Endothelial cell of umbilical vein (primary cell): ENCODE results near the gene CD46. TPM values are rescaled to one million over a fixed set of nuclear protein-coding genes. Genes with fewer than 3 reads are reported as not detected.

ENCODE experiments used
- BruUV-seq: library from RNA; stranded (reverse); fragments of 400-500 nt; replicated peaks from 2 replicates; lab custom pipeline; 2021; lab: Mats Ljungman, UMichigan
- CTCF ChIA-PET: fragments of 300-600, 350-600 bp; sonication (Branson Sonifier 250); formaldehyde crosslinking; loops from one replicate; lab custom pipeline; 2021; ENCODE audit warnings: antibody characterized with exemption, inconsistent platforms; lab: Charles Lee
- POLR2A ChIA-PET: fragments of 300-600, 350-600 bp; sonication (Branson Sonifier 250); formaldehyde crosslinking; loops from one replicate; lab custom pipeline; 2021; ENCODE audit warnings: antibody characterized with exemption, inconsistent platforms; lab: Charles Lee
- DNase-seq: peaks from one replicate; pipeline ENCODE4 v3.0.0-alpha.2; 2011; ENCODE audit warnings: low read depth, low spot score
- FAIRE-seq: peaks from 2 replicates; lab custom pipeline; 2011; peaks lifted over from hg19 to GRCh38; lab: Jason Lieb, UNC
- H2AFZ ChIP-seq: 2 replicates; pipeline ENCODE4 v1.6.0; 2012; ENCODE audit warnings: low read depth, low read length, control low read depth, inconsistent platforms
- H3K27ac ChIP-seq: 2 replicates; pipeline ENCODE4 v1.5.1; 2011; ENCODE audit warnings: low read depth, mild to moderate bottlenecking, control low read depth, low read length, moderate library complexity; ENCODE audit not compliant: insufficient read depth
- H3K27me3 ChIP-seq, 2 experiments: 2 replicates each; pipeline versions ENCODE4 v1.6.0 to v1.6.1; 2011; ENCODE audit warnings: low read length in 2 of 2, mixed read lengths in 1 of 2; ENCODE audit not compliant: control insufficient read depth in 2 of 2, insufficient read depth in 2 of 2
- H3K36me3 ChIP-seq, 2 experiments: 2 replicates in 1 of 2; 3 replicates in 1 of 2; pipeline ENCODE4 v1.5.1; 2011; ENCODE audit warnings: low read length in 2 of 2, mild to moderate bottlenecking in 1 of 2, moderate library complexity in 1 of 2; ENCODE audit not compliant: control insufficient read depth in 2 of 2, insufficient read depth in 2 of 2; ENCODE audit errors: extremely low read depth in 1 of 2
- H3K4me1 ChIP-seq: 3 replicates; pipeline ENCODE4 v1.5.1; 2011; ENCODE audit warnings: mild to moderate bottlenecking, low read length; ENCODE audit not compliant: control insufficient read depth, insufficient read depth; ENCODE audit errors: extremely low read depth
- H3K4me2 ChIP-seq: 2 replicates; pipeline ENCODE4 v1.6.1; 2011; ENCODE audit warnings: low read length, control low read depth, mixed read lengths; ENCODE audit not compliant: insufficient read depth
- H3K4me3 ChIP-seq, 3 experiments: fragments of 200-600 bp in 1 of 3; sonication (generic), shearing (Covaris generic) in 1 of 3; replicated peaks in 1 of 3; 2 replicates each; pipeline ENCODE4 v1.5.1; 2011 to 2016; ENCODE audit warnings: control low read depth in 3 of 3, low read length in 3 of 3, mild to moderate bottlenecking in 2 of 3, inconsistent platforms in 1 of 3, low read depth in 1 of 3, moderate library complexity in 1 of 3; ENCODE audit not compliant: insufficient read depth in 1 of 3
- H3K79me2 ChIP-seq: 2 replicates; pipeline ENCODE4 v1.6.0; 2012; ENCODE audit warnings: low read length, inconsistent platforms; ENCODE audit not compliant: control insufficient read depth, insufficient read depth
- H3K9ac ChIP-seq: replicated peaks from 2 replicates; pipeline ENCODE3; 2011; ENCODE audit warnings: low read length, control low read depth; ENCODE audit not compliant: insufficient read depth; ENCODE audit errors: extremely low read depth
- H3K9me1 ChIP-seq: replicated peaks from 3 replicates; pipeline ENCODE4 v1.6.0; 2011; ENCODE audit warnings: mild to moderate bottlenecking, low read length; ENCODE audit not compliant: control insufficient read depth, insufficient read depth; ENCODE audit errors: extremely low read depth
- H3K9me3 ChIP-seq: replicated peaks from 2 replicates; pipeline ENCODE4 v1.5.1; 2012; ENCODE audit warnings: low read length, inconsistent platforms; ENCODE audit not compliant: control insufficient read depth, insufficient read depth
- H4K20me1 ChIP-seq: replicated peaks from 2 replicates; pipeline ENCODE3; 2011; ENCODE audit warnings: mild to moderate bottlenecking, low read length; ENCODE audit not compliant: control insufficient read depth, insufficient read depth; ENCODE audit errors: extremely low read depth
- EZH2 ChIP-seq: IDR thresholded peaks from 2 replicates; pipeline ENCODE4 v1.6.1; 2012; ENCODE audit warnings: borderline replicate concordance, low read depth, mild to moderate bottlenecking, moderate library complexity, low read length, inconsistent platforms; ENCODE audit not compliant: severe bottlenecking
- FOS ChIP-seq: IDR thresholded peaks from 2 replicates; pipeline ENCODE4 v1.6.1; 2011; ENCODE audit warnings: mild to moderate bottlenecking, low read length, moderate library complexity, borderline replicate concordance; ENCODE audit not compliant: insufficient read depth
- GATA2 ChIP-seq: IDR thresholded peaks from 2 replicates; pipeline ENCODE4 v1.7.0; 2011; ENCODE audit warnings: low read depth, mild to moderate bottlenecking, moderate library complexity, mixed read lengths, low read length; ENCODE audit not compliant: insufficient read length, insufficient read depth
- JUN ChIP-seq: IDR thresholded peaks from 2 replicates; pipeline ENCODE4 v1.6.1; 2011; ENCODE audit warnings: borderline replicate concordance, low read depth; ENCODE audit not compliant: insufficient read length, insufficient read depth
- dilution Hi-C: fragments of 300-500 bp; cut with MboI; formaldehyde crosslinking; loops from one replicate; pipeline ENCODE4 v1.15.0; 2019; ENCODE audit warnings: low sequenced_read_pairs; ENCODE audit not compliant: extremely low pct_ligation_motif_present
- intact Hi-C: fragments of 100-400 bp; cut with micrococcal nuclease; formaldehyde crosslinking; loops from one replicate; pipeline ENCODE4 v1.10.0; 2022
- polyA plus RNA-seq, 4 experiments: library from polyadenylated mRNA; depleted of rRNA in 3 of 4; stranded (reverse) in 3 of 4; unstranded in 1 of 4; fragments of >200 nt; gene quantifications; 2 replicates each; pipeline versions ENCODE4 v1.2.1 to v1.2.3, GENCODE V29; 2011 to 2012; ENCODE audit warnings: missing spikeins in 1 of 4
- total RNA-seq: library from RNA; stranded (reverse); gene quantifications from 2 replicates; pipeline ENCODE4 v1.2.3, GENCODE V29; 2021

The CD46 gene
- total and polyA plus RNA-seq, 2 donors (not counting 3 experiments of a cell fraction or from before 2014, with no cell fraction given) = 134 to 256 TPM

GRCh38 chr1:207837673-207838072 lies 85.8 kb downstream of the CD46 start:
- BruUV-seq = no TSS peak
- no peaks in the 10 kb centered on the region for H3K9me1 ChIP-seq
- no peaks in the 10 kb centered on the region for H3K4me1 ChIP-seq
- no peak overlapping the region for H2AFZ ChIP-seq
- H3K4me2 ChIP-seq = no peak overlapping the region
- ChIA-PET CTCF (interaction anchor here (1.1 to 21.9 kb wide), 3 partner anchors 8 to 32 kb away, joined by 3 to 634 read pairs (median 9); no protein-coding TSS in a partner anchor), POLR2A (no interaction called here)
- H3K79me2 ChIP-seq = peaks cover 59% of the 10 kb centered on the region
- FAIRE-seq (no peak), DNase-seq (no peak)
- H3K27ac ChIP-seq = no peak overlapping the region
- no peaks in the 10 kb centered on the region for H3K9me3 ChIP-seq
- no peaks in the 10 kb centered on the region for H4K20me1 ChIP-seq
- dilution Hi-C loops (no loop called here), intact Hi-C loops (no loop called here)
- no peak for TF ChIP-seq GATA2
- no peak for TF ChIP-seq JUN
- no peak for TF ChIP-seq EZH2
- H3K9ac ChIP-seq = no peak overlapping the region
- no peak overlapping the region for H3K4me3 ChIP-seq
- H3K36me3 ChIP-seq = peaks cover 3 to 4% of the 10 kb centered on the region in 2 experiments
- H3K27me3 ChIP-seq = no peaks in the 10 kb centered on the region

GRCh38 chr1:207838156-207839082 lies 86.6 kb downstream of the CD46 start:
- no TSS peak for BruUV-seq
- H2AFZ ChIP-seq = no peak overlapping the region
- H4K20me1 ChIP-seq = no peaks in the 10 kb centered on the region
- no peak overlapping the region for H3K4me2 ChIP-seq
- peaks cover 60% of the 10 kb centered on the region for H3K79me2 ChIP-seq
- H3K9me3 ChIP-seq = no peaks in the 10 kb centered on the region
- no peaks in the 10 kb centered on the region for H3K27me3 ChIP-seq
- peaks cover 4 to 7% of the 10 kb centered on the region in 2 experiments for H3K36me3 ChIP-seq
- ChIA-PET POLR2A (no interaction called here), CTCF (interaction anchor here (0.8 to 21.9 kb wide), 5 partner anchors 9 to 125 kb away, joined by 3 to 634 read pairs (median 4); no protein-coding TSS in a partner anchor)
- no peak for TF ChIP-seq EZH2
- no peak for TF ChIP-seq GATA2
- TF ChIP-seq JUN = no peak
- TF ChIP-seq FOS = no peak
- H3K27ac ChIP-seq = no peak overlapping the region
- DNase-seq (no peak), FAIRE-seq (no peak)
- intact Hi-C loops (no loop called here), dilution Hi-C loops (no loop called here)
- H3K9me1 ChIP-seq = no peaks in the 10 kb centered on the region
- H3K4me3 ChIP-seq = no peak overlapping the region
- no peaks in the 10 kb centered on the region for H3K4me1 ChIP-seq
- no peak overlapping the region for H3K9ac ChIP-seq
